Parathyroid adenoma (tissue), 2 donors: ENCODE results near the gene CATSPER4.
A peak's percentile ranks its signal among the peaks of the same experiment; 100 is the strongest.

Experiments used
- H2AFZ ChIP-seq: fragments of 300-600 bp; sonication (generic); one replicate; pipeline ENCODE4 v1.7.0; 2017; ENCODE audit warnings: antibody characterized with exemption, mild to moderate bottlenecking
- H3K27ac ChIP-seq: fragments of 300-600 bp; sonication (generic); one replicate; pipeline ENCODE4 v1.7.0; 2017
- H3K27me3 ChIP-seq: fragments of 300-600 bp; sonication (generic); one replicate; pipeline ENCODE4 v1.7.0; 2017; ENCODE audit warnings: low read length; ENCODE audit not compliant: control insufficient read depth, insufficient read depth
- H3K36me3 ChIP-seq: fragments of 300-600 bp; sonication (generic); one replicate; pipeline ENCODE4 v1.7.0; 2017; ENCODE audit warnings: low read length; ENCODE audit not compliant: control insufficient read depth, insufficient read depth
- H3K4me1 ChIP-seq: fragments of 300-600 bp; sonication (generic); one replicate; pipeline ENCODE4 v1.7.0; 2017; ENCODE audit warnings: control low read depth
- H3K4me2 ChIP-seq: fragments of 300-600 bp; sonication (generic); one replicate; pipeline ENCODE4 v1.7.0; 2017; ENCODE audit warnings: low read length
- H3K4me3 ChIP-seq: fragments of 300-600 bp; sonication (generic); one replicate; pipeline ENCODE4 v1.7.0; 2017; ENCODE audit warnings: low read depth, low read length
- H3K79me2 ChIP-seq: fragments of 300-600 bp; sonication (generic); one replicate; pipeline ENCODE4 v1.7.0; 2017; ENCODE audit warnings: control low read depth
- H3K9ac ChIP-seq: fragments of 300-600 bp; sonication (generic); one replicate; pipeline ENCODE4 v1.7.0; 2017; ENCODE audit warnings: mild to moderate bottlenecking
- H3K9me3 ChIP-seq: fragments of 300-600 bp; sonication (generic); one replicate; pipeline ENCODE4 v1.7.0; 2017; ENCODE audit warnings: low read length; ENCODE audit not compliant: control insufficient read depth
- TF ChIP-seq, protein P1 (sequence below): fragments of 300-600 bp; sonication (generic); IDR thresholded peaks from one replicate; pipeline ENCODE4 v1.7.0; 2017; ENCODE audit warnings: antibody characterized with exemption, mild to moderate bottlenecking
- donor health status: primary hyperparathyroidism.

Gene CATSPER4

DNA sequence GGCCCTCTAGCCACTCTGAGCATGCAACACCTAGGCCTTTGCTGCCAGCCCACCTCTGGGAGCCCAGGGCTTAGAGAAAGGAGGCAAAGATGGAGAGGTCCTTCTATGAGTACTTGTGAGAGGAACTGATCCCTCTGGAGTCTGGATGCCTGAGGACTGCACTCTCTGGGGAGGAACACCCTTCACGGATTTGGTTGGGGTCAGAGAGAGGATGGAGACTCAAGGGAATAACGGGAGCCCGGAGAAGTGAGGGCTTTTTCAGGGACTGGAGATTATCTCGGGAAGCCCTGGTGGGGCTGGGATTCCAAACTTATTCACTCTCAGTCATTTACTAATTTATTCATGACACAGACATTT, 21.2 kb upstream of the CATSPER4 start:
- no peaks in the 10 kb centered on the region for H3K27me3 ChIP-seq
- TF ChIP-seq, protein P1, sequence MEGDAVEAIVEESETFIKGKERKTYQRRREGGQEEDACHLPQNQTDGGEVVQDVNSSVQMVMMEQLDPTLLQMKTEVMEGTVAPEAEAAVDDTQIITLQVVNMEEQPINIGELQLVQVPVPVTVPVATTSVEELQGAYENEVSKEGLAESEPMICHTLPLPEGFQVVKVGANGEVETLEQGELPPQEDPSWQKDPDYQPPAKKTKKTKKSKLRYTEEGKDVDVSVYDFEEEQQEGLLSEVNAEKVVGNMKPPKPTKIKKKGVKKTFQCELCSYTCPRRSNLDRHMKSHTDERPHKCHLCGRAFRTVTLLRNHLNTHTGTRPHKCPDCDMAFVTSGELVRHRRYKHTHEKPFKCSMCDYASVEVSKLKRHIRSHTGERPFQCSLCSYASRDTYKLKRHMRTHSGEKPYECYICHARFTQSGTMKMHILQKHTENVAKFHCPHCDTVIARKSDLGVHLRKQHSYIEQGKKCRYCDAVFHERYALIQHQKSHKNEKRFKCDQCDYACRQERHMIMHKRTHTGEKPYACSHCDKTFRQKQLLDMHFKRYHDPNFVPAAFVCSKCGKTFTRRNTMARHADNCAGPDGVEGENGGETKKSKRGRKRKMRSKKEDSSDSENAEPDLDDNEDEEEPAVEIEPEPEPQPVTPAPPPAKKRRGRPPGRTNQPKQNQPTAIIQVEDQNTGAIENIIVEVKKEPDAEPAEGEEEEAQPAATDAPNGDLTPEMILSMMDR = no peak
- H3K9ac ChIP-seq = no peak overlapping the region
- H3K4me2 ChIP-seq = peak overlapping the region; percentile 99
- H3K79me2 ChIP-seq = no peaks in the 10 kb centered on the region
- H2AFZ ChIP-seq = peak overlapping the region; percentile 87
- no peaks in the 10 kb centered on the region for H3K9me3 ChIP-seq
- H3K4me1 ChIP-seq = peaks cover 13% of the 10 kb centered on the region
- H3K4me3 ChIP-seq = peak overlapping the region; percentile 93
- H3K27ac ChIP-seq = peak overlapping the region; percentile 78
- no peaks in the 10 kb centered on the region for H3K36me3 ChIP-seq

DNA sequence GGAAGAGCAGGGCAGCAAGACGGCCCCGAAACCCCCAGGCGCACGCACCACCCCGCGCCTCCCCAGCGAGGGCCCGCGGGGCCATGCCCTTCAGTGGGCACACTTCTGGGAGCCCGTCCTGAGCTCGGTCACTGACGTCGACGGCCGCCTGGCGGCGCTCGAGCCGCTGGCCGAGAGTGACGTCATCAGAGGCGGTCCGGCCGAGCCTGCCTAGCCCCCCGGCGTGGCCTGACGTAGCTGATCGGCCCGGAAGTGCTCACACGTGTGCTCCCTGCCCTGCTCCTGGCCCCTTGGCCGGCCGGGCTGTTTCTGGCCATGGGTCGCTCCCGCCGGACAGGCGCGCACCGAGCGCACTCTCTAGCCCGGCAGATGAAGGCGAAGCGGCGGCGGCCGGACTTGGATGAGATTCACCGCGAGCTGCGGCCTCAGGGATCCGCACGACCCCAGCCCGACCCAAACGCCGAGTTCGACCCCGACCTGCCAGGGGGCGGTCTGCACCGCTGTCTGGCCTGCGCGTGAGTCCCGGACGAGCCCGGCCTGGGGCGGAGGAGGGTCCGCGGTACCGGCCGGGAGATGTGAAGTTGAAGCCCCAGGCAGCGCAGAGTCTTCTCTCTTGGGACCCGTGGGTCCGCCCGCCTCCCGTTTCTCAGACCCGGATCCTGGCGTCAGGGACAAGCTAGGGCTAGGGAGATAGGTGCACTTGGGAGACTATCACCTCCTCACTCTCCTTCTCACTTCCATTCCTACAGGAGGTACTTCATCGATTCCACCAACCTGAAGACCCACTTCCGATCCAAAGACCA, 20.5 kb upstream of the CATSPER4 start, which contains the start of gene ZNF593:
Gene ZNF593, plus strand, starts transcription at position 240 of the 803 bp plus-strand sequence. Its CDS starts 76 bp downstream, at position 316.
- no peaks in the 10 kb centered on the region for H3K79me2 ChIP-seq
- H2AFZ ChIP-seq = peak within 1 kb of the TSS; percentile 87
- TF ChIP-seq, protein P1 = peak; percentile 81
- no peaks in the 10 kb centered on the region for H3K27me3 ChIP-seq
- H3K4me1 ChIP-seq = peaks cover 13% of the 10 kb centered on the region
- H3K9me3 ChIP-seq = no peaks in the 10 kb centered on the region
- H3K4me3 ChIP-seq = peak within 1 kb of the TSS; percentile 93
- H3K27ac ChIP-seq = peak within 1 kb of the TSS; percentile 78
- no peak within 1 kb of the TSS for H3K9ac ChIP-seq
- H3K36me3 ChIP-seq = no peaks in the 10 kb centered on the region
- peak within 1 kb of the TSS; percentile 99 for H3K4me2 ChIP-seq

DNA sequence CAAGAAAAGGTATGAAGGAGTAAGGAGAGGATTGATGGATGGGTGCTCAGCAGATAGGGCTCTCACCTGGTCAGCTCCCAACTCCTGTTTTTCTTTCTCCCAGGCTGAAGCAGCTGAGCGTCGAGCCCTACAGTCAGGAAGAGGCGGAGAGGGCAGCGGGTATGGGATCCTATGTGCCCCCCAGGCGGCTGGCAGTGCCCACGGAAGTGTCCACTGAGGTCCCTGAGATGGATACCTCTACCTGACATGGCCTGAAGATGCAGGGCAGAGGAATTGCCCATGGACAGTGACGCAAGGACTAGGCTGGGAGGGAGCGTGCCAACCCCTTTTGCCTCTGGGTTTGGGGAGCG, 20.0 kb upstream of the CATSPER4 start:
- H3K27ac ChIP-seq = peak overlapping the region; percentile 78
- peak overlapping the region; percentile 99 for H3K4me2 ChIP-seq
- H3K36me3 ChIP-seq = no peaks in the 10 kb centered on the region
- no peaks in the 10 kb centered on the region for H3K9me3 ChIP-seq
- H3K4me1 ChIP-seq = peaks cover 13% of the 10 kb centered on the region
- peak overlapping the region; percentile 93 for H3K4me3 ChIP-seq
- no peaks in the 10 kb centered on the region for H3K27me3 ChIP-seq
- no peaks in the 10 kb centered on the region for H3K79me2 ChIP-seq
- peak overlapping the region; percentile 87 for H2AFZ ChIP-seq
- TF ChIP-seq, protein P1 = no peak
- no peak overlapping the region for H3K9ac ChIP-seq

DNA sequence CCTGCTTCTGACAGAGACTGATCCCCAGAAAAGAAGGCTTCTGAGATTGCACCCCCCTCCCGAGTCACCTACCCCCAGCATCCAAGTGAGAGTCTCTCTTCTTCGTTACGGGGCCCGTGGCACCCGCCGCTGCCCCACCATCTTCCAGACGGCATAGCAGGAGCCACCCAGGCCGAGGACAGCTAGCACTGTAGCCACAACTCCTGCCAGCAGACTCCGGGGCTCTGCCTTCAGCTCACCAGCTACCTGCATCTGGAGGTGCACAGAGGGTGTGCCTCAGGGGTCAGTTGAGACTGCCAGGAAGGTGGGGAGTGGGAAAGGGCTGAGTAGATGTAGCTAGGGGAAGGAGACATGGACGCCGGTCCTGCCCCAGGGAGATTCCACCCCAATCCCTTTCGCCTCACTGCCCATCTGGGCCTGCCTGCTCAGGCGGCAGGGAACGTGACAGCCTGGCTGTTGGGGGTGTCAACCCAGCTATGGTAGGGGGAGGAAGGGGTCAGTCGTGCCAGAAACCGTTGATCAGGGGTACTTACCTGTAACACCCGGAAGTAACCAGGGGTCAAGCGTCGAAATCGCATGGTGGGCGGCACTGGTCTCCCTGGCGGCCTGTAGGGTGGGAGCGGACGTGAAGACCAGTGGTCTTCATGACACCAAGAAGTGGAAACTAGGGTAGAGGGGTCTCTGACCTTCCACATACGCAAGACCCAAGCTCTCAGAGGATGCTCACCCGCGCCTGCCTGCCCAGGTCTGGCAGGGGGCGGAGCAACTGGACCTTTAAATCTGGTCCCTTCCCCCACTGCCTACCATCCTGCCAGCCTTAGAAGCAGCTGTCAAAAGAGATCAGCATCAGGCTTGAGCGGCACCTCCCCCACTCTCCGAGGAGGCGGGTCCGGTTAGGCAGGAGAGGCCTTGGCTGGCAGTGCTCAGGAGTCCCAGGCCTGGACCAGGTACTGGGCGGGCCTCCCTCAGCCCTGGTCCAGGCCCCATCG, 19.0 kb upstream of the CATSPER4 start, which contains the start of gene ZNF593OS:
Gene ZNF593OS, minus strand, starts transcription at position 749 of the 989 bp plus-strand sequence. Its CDS starts 171 bp downstream, at position 578.
- Histone ChIP-seq H2AFZ (no peak within 1 kb of the TSS), H3K79me2 (no peaks in the 10 kb centered on the region), H3K4me3 (peak within 1 kb of the TSS; percentile 93), H3K36me3 (no peaks in the 10 kb centered on the region), H3K4me1 (peaks cover 13% of the 10 kb centered on the region), H3K9me3 (no peaks in the 10 kb centered on the region), H3K4me2 (peak within 1 kb of the TSS; percentile 99), H3K27me3 (no peaks in the 10 kb centered on the region), H3K27ac (peak within 1 kb of the TSS; percentile 78), H3K9ac (no peak within 1 kb of the TSS)
- TF ChIP-seq, protein P1 = no peak
